Cardiac muscle cell (in vitro differentiated cells and primary cell): ENCODE measurements around the gene GPR148. TPM values are rescaled to one million over a fixed set of nuclear protein-coding genes. Genes with fewer than 3 reads are reported as not detected.

ENCODE experiments used
- DNase-seq, 2 donors: peaks; one replicate each; pipeline versions ENCODE4 v3.0.0 to v3.0.0-alpha.2; 2010 to 2017; ENCODE audit warnings: low read depth in 1 of 2, low spot score in 1 of 2
- H3K27ac ChIP-seq: fragments of 200-600 bp; sonication (generic); 2 replicates; pipeline ENCODE4 v1.5.1; 2016
- H3K27me3 ChIP-seq: fragments of 200-600 bp; sonication (generic); 2 replicates; pipeline ENCODE4 v1.6.0; 2016; ENCODE audit warnings: control low read depth
- H3K36me3 ChIP-seq: fragments of 200-600 bp; sonication (generic); 2 replicates; pipeline ENCODE4 v1.5.1; 2016; ENCODE audit warnings: control low read depth
- H3K4me1 ChIP-seq: fragments of 200-600 bp; sonication (generic); 2 replicates; pipeline ENCODE4 v1.8.1; 2017; ENCODE audit warnings: low read depth, mild to moderate bottlenecking, mixed run types
- H3K4me3 ChIP-seq: fragments of 200-600 bp; sonication (generic); 2 replicates; pipeline ENCODE4 v1.5.1; 2016; ENCODE audit warnings: mild to moderate bottlenecking
- H3K9me3 ChIP-seq: fragments of 200-600 bp; sonication (generic); 2 replicates; pipeline ENCODE4 v1.5.1; 2017; ENCODE audit warnings: low read depth, mild to moderate bottlenecking, control low read depth
- CTCF ChIP-seq: IDR thresholded peaks from 2 replicates; pipeline ENCODE4 v1.5.1; 2012; ENCODE audit warnings: low read depth, mild to moderate bottlenecking, low read length
- polyA plus RNA-seq: library from polyadenylated mRNA; unstranded; fragments of >200 nt; fragmentation: Nextera tagmentation; extraction: Ambion mirVana; gene quantifications from 2 replicates; pipeline ENCODE4 v1.2.1, GENCODE V29; 2016
- total RNA-seq: library from RNA; depleted of rRNA; stranded (reverse); fragments of >200 nt; gene quantifications from 2 replicates; pipeline ENCODE4 v1.2.3, GENCODE V29; 2016

The GPR148 gene
- total and polyA plus RNA-seq, 2 experiments from 2014 or later = not detected

- H3K9me3 ChIP-seq = no peaks in the 10 kb centered on the region
- H3K4me3 ChIP-seq = peak overlapping the region; percentile 73
- no peak overlapping the region for H3K27ac ChIP-seq
- no peaks in the 10 kb centered on the region for H3K27me3 ChIP-seq
- no peaks in the 10 kb centered on the region for H3K36me3 ChIP-seq
- TF ChIP-seq CTCF = no peak
- DNase-seq = peak; percentile 28 to 86
- H3K4me1 ChIP-seq = no peaks in the 10 kb centered on the region
Measured at GRCh38 chr2:130756053-130756873, 27.4 kb downstream of the GPR148 start.

GRCh38 chr2:130756874-130757668 lies 28.2 kb downstream of the GPR148 start:
- Histone ChIP-seq H3K36me3 (no peaks in the 10 kb centered on the region), H3K9me3 (no peaks in the 10 kb centered on the region), H3K4me1 (no peaks in the 10 kb centered on the region), H3K4me3 (peak overlapping the region; percentile 37), H3K27me3 (no peaks in the 10 kb centered on the region), H3K27ac (no peak overlapping the region)
- DNase-seq = no peak
- TF ChIP-seq CTCF = no peak

GRCh38 chr2:130759906-130760753 lies 31.3 kb downstream of the GPR148 start:
- Histone ChIP-seq H3K4me3 (no peak overlapping the region), H3K27ac (no peak overlapping the region), H3K9me3 (no peaks in the 10 kb centered on the region), H3K4me1 (no peaks in the 10 kb centered on the region), H3K27me3 (no peaks in the 10 kb centered on the region), H3K36me3 (no peaks in the 10 kb centered on the region)
- no peak for TF ChIP-seq CTCF
- DNase-seq = peak; percentile 44 to 48

GRCh38 chr2:130760754-130761751 lies 32.2 kb downstream of the GPR148 start:
- DNase-seq = no peak
- H3K4me3 ChIP-seq = no peak overlapping the region
- H3K27ac ChIP-seq = no peak overlapping the region

More at GRCh38 chr2:130760754-130761751, 32.2 kb downstream of the GPR148 start:
- Histone ChIP-seq H3K4me1 (no peaks in the 10 kb centered on the region), H3K36me3 (no peaks in the 10 kb centered on the region), H3K27me3 (no peaks in the 10 kb centered on the region), H3K9me3 (no peaks in the 10 kb centered on the region)
- no peak for TF ChIP-seq CTCF
